NCI-H2227 treated with DMSO at 0.1 percent for 48 hours (cell line): Measurements from ENCODE around the gene ARSD.
"Not testable (repeated sequence)": the region's sequence is repeated elsewhere in the genome, so short reads cannot be mapped to it uniquely, and the experiment has no call there.

Experiments used
- DNase-seq: peaks from one replicate; lab custom pipeline; 2025; lab: John Stamatoyannopoulos, UW

ARSD gene

DNA sequence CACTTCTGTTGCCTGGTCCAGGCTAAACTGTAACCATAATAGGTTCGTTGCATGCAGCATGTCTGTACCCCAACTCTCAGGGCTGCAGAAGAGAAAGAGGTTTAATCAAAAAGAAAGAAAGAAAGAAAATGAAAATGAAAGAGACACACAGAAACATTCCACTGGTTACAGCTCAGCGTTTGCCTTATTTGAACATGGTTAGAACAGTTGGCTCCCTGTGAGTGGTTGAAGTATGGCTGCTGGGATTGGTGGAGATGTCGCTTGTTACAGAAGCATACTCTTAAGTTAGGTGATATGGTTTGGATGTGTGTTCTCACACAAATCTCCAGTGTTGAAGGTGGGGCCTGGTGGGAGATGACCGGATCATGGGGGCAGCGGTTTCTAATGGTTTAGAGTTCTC, 36.3 kb downstream of the ARSD start:
- no peak for DNase-seq

DNA sequence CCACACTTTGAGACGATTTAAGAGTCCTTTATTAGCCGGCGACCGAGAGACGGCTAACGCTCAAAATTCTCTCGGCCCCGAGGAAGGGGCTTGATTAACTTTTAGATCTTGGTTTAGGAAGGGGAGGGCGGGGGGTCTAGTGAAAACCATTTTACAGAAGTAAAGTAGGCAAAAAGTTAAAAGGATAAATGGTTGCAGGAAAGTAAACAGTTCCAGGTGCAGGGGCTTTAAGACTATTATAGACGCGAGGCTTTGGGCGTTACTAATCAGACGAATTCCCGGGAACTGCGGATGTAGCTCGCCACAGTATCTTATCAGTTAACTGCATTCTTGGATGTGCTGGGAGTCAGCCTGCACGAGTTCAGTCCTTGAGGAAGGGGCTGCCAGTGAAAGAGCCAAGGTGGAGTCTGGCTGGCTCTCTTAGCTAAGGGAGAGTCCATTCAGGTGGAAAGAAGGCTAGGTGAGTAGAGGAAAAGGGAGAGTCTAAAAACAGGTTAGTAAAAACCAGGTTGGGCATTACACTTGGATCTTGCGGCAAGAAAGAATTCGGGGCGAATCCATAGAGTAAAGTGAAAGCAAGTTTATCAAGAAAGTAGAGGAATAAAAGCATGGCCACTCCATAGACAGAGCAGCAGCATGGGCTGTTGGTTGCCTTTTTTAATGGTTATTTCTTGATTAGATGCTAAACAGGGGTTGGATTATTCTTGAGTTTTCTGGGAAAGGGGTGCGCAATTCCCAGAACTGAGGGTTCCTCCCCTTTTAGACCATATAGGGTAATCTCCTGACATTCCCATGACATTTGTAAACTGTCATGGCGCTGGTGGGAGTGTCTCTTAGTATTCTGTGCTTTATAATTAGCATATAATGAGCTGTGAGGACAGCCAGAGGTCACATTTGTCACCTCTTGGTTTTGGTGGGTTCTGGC, 38.3 kb downstream of the ARSD start:
- DNase-seq: not testable (repeated sequence)

DNA sequence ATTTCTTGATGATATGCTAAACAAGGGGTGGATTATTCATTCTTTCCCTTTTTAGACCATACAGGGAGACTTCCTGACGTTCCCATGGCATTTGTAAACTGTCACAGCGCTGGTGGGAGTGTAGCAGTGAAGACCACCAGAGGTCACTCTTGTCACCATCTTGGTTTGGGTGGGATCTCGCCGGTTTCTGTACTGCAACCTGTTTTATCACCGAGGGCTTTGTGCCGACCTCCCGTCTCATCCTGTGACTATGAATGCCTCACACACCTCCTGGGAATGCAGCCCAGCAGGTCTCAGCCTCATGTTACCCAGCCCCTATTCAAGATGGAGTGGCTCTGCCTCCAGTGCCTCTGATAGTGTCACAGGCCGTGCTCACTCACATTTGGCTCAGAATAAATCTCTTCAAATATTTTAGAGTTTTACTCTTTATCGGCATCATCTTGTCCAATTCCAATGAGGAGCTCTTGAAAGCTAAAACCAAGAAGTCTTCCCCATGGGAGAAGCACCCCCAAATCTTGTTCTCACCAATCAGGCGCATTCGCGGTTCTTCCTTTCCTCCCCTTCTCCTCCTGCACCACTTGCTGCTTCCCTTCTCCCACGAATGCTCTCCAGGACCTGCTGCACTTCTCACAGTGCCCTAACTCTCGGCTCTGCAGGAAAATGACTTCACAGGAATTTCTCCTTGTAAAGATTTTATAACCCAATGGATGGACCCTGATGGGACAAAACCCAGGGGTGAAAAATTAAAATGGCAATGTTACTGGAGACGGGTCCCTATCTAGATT, 39.2 kb downstream of the ARSD start:
- peak; percentile 26 for DNase-seq

DNA sequence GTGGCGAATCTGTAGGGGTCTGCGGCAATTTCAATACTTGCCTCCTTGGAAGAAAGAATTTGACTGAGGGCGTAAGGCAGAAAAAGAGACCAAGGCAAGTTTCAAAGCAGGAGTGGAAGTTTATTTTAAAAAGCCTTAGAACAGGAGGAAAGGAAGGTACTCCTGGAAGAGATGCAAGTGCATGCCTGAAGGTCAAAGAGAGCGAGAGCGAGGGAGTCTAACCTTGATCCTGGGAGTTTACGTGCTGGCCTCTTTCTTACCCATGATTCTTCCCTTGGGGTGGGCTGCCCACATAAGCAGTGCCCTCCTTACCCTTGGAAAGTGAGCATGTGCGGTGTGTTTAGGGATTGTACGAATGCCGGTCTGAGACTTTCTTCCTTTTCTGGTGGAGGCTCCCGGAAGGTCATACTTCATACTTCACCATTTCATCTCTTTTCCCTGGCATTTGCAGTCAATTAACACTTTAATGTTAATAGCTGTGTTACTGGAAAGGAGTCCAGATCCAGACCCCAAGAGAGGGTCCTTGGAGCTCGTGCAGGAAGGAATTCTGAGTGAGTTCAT, 40.0 kb downstream of the ARSD start:
- no peak for DNase-seq

DNA sequence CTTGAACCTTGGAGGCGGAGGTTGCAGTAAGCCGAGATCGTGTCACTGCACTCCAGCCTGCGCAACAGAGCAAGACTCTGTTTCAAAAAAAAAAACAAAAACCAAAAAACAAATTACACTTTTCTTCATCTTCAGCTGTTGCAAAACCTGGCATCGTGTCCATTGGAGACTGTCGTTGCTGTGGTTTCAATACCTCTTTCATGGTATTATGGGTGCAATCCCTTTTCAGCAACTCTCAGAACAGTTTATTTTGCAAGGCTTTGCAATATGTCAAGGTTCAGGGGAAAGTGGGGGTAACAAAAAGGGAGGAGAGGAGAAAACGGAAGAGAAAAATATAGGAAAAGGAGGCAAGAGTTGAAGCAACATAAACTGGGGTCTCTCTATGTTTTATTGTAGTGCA, 40.8 kb downstream of the ARSD start:
- no peak for DNase-seq

DNA sequence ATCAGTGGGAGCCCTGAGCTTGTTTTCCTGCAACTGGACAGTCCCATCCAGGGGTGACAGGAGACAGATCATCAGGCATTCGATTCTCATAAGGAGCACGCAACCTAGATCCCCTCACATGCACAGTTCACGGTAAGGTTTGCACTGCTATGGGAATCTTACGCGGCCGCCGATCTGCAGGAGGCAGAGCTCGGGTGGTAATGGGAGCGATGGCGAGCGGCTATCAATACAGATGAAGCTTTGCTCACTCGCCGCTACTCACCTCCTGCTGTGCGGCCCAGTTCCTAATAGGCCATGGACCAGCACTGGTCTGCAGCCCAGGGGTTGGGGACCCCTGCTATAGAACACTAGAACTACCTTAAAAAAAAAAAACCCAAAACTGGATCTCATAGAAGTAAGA, 45.4 kb downstream of the ARSD start:
- DNase-seq: no peak

DNA sequence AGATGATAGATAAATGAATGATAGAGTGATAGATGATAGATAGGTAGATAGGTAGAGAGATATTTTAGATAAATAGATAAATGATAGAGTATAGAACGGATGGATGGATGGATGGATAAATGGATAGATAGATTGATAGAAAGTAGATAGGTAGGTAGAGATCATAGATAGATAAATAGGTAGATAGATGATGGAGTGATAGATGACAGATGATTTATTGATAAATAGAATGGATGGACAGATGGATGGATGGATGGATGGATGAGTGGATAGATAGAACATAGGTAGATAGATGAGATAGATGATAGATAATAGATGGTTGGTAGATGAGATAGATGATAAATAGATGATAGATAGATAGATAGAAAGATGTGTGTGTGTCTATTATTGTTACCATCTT, 49.5 kb downstream of the ARSD start:
- no peak for DNase-seq

DNA sequence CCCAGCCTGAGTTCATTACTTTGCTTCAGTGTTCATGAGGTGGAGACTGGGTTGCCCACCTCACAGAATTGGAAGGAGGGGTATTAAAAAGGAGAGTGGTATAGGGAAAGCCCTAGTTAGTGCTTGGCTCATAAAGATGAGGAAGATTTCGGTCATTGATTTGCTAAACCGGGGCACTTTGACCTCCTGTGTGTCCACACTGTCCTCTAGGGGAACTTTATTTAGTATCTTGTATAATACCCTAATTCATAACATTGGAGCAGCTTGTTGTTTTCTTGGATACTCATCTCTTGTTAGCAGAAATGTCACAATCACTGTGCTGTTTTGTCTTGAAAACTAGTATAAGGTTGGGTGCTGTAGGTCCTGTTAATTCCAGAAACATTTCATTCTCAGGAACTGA, 50.6 kb downstream of the ARSD start:
- DNase-seq: no peak

DNA sequence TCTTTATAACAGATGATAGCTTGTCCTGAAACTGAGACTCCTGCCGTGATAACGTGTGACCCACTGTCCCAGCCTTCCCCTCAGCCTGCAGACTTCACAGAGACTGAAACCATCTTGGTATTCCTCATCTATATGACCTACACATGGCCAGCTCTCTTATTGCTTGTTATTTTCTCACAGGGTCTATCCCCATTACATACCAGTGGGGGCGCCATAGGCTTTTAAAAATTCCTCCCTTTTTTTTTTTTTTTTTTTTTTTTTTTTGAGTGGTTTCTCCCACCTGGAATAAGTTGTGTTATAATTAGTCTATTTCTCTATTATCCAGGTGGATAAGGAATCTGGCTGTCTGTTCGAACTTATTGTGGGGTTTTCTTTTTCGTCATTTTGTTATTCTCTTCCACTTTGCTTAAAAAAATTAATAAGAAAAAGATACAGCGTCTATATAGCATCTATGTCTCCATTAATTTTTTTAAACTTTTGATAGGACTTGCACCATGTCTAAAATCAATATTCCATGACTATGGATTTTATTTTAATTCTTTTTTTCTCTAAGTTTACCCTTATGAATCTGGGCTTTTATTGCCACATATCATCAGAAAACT, 53.2 kb downstream of the ARSD start:
- DNase-seq: no peak

DNA sequence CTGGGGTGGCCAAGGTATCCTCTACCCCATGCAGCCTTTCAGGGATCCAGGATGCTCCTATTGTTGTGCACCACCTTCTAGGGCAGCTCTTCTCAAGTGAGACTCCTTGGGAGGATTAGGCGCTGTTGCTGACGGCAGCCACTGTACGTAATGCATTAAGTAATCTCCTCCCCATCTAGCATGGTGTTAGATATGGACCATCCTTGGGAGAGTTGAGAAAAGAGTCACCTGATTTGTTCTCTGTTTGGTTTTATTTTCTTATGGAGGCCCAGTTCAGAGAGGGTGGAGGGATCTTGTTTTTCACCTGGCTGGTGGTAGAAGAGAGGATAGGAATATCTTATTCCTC, 54.0 kb downstream of the ARSD start:
- no peak for DNase-seq

DNA sequence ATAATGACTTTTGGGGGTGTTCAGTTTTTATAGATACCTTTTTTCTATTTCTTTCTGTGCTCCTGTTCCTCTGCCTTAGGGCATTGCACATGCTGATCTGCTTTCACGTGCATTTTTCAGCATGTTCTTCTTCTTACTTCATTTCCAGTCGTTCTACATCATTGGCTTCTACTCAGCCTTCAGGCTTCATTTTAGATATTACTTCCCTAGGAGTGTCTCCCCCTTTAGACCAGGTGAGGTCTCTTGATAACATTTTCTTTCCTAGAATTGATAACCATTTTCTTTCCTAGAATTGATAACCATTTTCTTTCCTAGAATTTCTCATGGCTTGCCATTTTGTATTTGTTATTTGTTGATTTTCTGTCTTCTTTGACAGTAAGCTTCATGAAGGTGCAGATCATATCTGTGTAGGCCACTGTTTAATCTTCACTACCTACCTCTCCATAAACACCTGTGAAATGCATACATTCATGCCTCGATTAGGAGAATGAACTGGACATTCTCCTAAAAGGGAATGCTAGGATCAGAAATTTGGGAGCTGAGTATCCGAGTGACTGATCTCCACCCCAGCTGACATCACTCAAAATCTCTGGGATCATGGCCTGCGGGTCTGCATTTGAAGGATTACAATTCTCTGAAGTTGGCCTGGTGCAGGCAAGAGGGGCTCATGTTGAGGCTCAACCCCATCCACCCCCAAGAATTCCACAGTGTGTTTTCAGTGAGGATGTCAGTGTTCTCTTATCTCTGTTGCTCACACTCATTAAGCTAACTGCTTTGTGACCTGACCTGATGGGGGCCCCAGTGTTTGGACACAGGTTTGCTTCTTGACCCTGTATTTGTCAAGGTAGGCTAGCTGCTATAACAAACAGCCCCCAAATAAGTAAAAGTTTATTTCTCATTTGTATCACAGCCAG, 54.7 kb downstream of the ARSD start:
- no peak for DNase-seq

DNA sequence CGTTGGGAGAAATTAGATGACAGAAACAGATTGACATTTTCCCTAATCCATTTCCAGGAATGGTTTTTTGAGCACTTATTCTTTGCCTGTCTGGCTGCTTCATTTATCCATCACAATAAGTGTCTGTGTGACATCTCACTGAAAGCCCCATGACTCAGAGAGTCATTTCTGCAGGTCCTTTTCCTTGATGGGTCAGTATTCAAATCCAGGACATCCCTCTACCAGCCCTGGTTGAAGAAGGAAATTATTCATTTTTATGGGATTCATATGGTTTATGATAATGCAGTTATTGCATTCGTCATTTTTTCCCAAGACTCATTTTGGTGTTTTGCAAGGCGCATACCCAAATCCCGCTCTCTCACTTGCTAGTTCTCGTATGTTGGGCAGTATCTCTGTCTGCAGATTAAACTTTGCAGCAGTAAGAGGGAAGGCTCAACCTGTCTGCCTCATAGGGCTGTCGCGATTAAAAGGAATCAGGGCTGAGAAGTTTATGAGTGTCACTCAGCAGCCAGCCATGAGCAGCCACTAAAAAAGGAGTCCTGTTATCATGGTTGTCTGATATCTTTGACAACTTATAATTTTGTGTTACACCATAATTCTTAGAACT, 56.4 kb downstream of the ARSD start:
- DNase-seq: no peak

DNA sequence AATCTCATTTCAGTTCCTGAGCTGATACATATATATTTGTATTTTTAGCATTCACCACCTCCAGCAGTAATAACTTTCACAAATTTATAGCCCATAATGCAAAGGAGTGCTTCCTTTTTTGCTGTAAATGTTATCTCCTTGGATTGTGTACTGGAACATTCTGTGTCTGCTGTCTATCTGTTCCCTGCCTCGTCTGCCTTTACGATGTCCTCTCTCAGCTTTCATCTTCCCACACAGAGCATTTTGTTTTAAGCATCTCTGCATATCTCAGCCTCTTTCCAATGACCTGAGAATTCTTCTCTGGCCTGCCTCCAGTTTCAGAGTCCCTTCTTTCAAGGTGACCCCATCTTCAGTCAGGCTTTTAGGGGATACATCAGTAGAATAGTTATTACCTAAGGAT, 57.3 kb downstream of the ARSD start:
- no peak for DNase-seq

DNA sequence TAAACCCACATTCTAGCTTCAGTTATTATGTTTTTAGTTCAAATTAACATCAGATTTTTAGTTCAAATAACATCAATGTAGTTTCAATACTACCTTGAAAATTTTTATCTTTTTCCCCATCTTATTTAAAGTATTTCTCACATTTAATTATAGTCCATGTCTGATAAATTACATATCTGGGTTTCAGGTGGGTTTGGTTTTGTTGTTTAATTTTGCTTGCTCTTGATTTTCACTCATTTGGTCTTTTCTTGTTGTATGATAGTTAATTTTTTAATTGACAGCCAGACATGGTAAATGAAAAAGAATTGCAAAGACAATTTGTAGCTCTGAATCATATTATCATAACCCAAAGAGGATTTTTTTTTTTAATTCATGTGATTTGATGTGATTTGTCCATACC, 58.5 kb downstream of the ARSD start:
- DNase-seq: no peak

DNA sequence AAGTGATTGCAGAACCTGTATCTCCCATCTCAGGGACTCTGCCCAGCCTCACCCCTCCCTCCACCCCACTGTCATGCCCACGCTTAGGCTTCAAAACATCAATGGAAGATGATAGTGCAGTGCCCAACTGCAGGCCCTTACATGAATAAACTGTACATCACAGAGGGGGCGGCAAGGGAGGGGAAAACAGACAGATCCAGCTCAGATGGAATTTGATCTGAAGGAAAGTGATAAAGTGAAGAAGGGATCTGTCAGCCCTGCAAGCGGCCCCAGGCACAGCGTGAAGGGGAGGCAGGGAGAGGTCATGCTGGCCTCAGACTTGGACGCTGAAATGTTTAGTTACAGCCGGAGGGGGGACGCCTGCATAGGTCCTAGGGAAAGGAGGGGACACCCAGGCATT, 61.9 kb downstream of the ARSD start:
- DNase-seq: no peak

DNA sequence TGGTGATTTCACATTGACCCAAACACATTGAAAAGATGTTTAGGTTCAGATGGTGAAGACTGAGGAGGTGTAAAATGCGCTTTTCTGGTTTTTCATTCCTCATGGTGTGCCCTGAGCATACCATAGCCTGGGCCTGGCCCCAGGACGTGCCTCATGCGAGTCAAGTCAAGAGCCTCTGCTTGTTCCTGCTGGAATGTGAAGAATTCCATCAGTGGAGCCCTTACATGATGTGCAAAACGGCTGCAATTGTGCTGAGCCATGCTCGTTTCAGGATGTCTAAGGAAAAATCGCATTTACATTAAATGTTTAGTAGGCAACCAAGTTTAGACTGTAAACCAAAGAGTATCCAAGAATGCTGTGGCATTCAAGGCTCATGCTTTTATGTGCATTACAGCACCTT, 65.5 kb downstream of the ARSD start:
- no peak for DNase-seq

DNA sequence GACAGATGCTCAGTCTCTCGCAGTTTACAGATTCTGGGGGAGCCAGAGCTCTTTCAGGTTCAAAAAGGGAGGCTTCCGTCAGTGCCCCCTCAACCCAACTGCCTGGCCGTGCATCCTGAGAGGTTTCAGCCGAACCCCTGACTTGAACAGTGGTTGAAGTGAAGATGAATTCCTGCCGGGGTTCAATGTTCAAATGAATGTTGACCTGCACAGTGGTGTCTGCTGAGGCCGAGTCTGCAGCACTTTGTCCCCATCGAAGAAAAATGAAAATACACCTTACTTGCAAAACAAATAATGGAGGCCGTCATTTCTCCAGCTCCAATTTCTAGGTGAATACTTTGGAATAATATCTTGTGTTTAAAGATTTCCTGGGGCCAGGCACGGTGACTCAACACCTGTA, 66.7 kb downstream of the ARSD start:
- DNase-seq: no peak

DNA sequence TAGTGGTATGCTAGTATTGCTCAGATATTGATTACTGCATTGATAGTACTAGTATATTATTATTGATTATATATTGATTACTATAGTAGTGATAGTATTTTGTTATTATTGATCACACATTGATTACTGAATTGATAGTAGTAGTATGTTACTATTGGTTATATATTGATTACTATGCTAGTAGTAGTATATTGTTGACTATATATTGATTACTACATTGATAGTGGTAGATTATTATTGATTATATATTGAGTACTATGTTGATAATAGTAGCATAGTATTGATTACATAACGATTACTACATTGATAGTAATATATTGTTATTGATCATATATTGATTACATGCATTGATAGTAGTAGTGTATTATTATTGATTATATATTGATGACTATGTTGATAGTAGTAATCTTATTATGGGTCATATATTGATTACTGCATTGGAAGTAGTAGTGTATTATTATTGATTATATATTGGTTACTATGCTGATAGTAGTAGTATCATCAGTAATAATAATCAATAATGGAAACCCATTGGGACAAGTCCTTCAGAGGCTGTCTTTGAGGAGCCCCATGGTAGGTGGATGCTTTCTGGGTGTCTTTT, 69.8 kb downstream of the ARSD start:
- DNase-seq: no peak

DNA sequence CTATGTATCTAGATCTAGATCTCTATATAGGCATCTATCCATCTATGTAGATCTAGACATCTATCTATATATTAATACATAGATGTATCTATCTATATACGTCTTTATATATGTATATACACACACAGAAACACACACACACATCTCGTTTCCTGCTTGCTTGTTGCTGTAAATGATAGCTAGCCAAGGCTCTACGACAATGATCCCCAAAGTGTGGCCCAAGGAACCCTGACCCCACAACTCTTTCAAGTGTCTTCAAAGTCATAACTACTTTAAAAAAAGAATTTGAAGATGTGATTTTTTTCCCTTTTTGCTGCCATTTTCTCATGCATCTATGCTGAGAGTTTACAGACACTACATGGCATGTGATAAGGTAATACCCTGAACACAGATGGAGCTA, 71.6 kb downstream of the ARSD start:
- no peak for DNase-seq

DNA sequence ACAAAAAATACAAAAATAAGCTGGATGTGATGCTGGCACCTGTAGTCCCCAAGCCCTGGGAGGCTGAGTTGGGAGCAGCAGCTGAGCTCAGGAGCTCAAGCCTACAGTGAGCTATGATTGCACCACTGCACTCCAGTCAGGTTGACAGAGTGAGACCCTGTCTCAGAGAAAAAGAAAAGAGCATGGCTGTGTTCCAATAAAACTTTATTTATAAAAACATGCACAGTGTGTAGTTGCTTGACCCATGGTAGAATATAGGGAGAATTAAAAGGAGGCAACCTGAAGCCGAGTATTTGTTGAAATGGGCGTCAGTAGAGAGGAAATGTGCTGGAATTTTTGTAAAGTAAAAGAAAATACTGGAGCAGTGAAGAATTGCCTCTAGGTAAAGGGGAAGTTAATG, 73.4 kb downstream of the ARSD start:
- DNase-seq: no peak

DNA sequence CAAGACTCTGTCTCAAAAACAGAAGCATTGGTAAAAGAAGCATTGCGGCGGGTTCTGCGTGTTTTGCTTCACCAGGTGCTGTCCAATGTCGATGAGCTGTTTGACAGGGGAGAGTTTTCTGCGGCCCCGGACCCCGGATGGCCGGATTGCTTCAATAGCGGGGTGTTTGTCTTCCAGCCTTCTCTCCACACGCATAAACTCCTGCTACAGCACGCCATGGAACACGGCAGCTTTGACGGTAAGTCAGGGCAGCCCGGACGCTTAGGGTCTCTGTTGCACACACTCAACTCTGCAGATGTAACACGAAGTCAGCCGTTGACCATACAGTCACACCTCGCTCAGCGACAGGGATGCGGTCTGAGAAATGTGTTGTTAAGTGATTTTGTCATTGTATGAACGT, 74.2 kb downstream of the ARSD start:
- no peak for DNase-seq
